Gastrocnemius medialis (tissue), 4 donors: ENCODE measurements around the gene PAXX. TPM values are rescaled to one million over a fixed set of nuclear protein-coding genes. Genes with fewer than 3 reads are reported as not detected.

Experiments
- ATAC-seq, 2 donors: fragments of 150-250 bp; one replicate each; pipeline ENCODE4 v1.9.1; 2016
- DNase-seq, 2 donors: peaks; one replicate each; pipeline ENCODE4 v3.0.0-alpha.2; 2019
- H3K27ac ChIP-seq, 4 donors: fragments of 200-600 bp; sonication (generic); 1 replicate in 1 of 4; 2 replicates in 3 of 4; pipeline ENCODE4 v1.5.1; 2016 to 2018; ENCODE audit warnings: mild to moderate bottlenecking in 2 of 4, moderate library complexity in 1 of 4
- H3K27me3 ChIP-seq, 3 donors: fragments of 200-600 bp; sonication (generic) in 2 of 3; 1 replicate in 1 of 3; 2 replicates in 2 of 3; pipeline versions ENCODE4 v1.5.1 to v1.6.0; 2016 to 2019; ENCODE audit warnings: mild to moderate bottlenecking in 1 of 3, moderate library complexity in 1 of 3
- H3K36me3 ChIP-seq, 2 donors: fragments of 200-600 bp; sonication (generic) in 1 of 2; one replicate each; pipeline ENCODE4 v1.5.1; 2017 to 2018
- H3K4me1 ChIP-seq, 2 donors: fragments of 200-600 bp; sonication (generic) in 1 of 2; one replicate each; pipeline ENCODE4 v1.5.1; 2016 to 2017; ENCODE audit warnings: mild to moderate bottlenecking in 2 of 2
- H3K4me3 ChIP-seq, 4 donors: fragments of 200-600 bp; sonication (generic) in 3 of 4; 1 replicate in 1 of 4; 2 replicates in 3 of 4; pipeline ENCODE4 v1.5.1; 2016 to 2019; ENCODE audit warnings: mild to moderate bottlenecking in 2 of 4
- H3K9me3 ChIP-seq, 3 donors: fragments of 200-600 bp; sonication (generic) in 2 of 3; 1 replicate in 1 of 3; 2 replicates in 2 of 3; pipeline ENCODE4 v1.5.1; 2016 to 2019
- CTCF ChIP-seq, 5 experiments: fragments of 450-650 bp in 3 of 5; fragments of 200-600 bp in 2 of 5; sonication (generic) in 2 of 5; IDR thresholded peaks in 4 of 5; conservative IDR thresholded peaks in 1 of 5; 1 replicate in 4 of 5; 2 replicates in 1 of 5; pipeline ENCODE4 v1.5.1; 2016 to 2019; ENCODE audit warnings: antibody characterized with exemption in 5 of 5, mild to moderate bottlenecking in 3 of 5, moderate library complexity in 3 of 5
- POLR2A ChIP-seq, 2 donors: fragments of 450-650 bp; IDR thresholded peaks; one replicate each; pipeline ENCODE4 v1.6.1; 2017; ENCODE audit warnings: antibody characterized with exemption in 2 of 2, mild to moderate bottlenecking in 2 of 2, moderate library complexity in 2 of 2
- in situ Hi-C, 4 donors: fragments of 200-750 bp; cut with MboI; loops; one replicate each; pipeline versions ENCODE4 v1.15.0 to v1.8.0; 2017; ENCODE audit warnings: low sequenced_read_pairs in 4 of 4
- intact Hi-C: fragments of 100-400 bp; cut with DNase I; formaldehyde crosslinking; loops from one replicate; pipeline ENCODE4 v1.15.1; 2023; ENCODE audit warnings: low total_unique reads
- total RNA-seq, 4 donors: library from RNA; depleted of rRNA; stranded (reverse); fragments of >200 nt; gene quantifications; one replicate each; pipeline versions ENCODE4 v1.1.0 to v1.2.3, GENCODE V29; 2016

The PAXX gene
- total RNA-seq, 4 donors from 2014 or later, result 10.8 to 15.6 (median 14.6) TPM

GRCh38 chr9:136969774-136970173 is 22.4 kb upstream of the PAXX start:
- ATAC-seq (no peak), DNase-seq (no peak)
- H3K9me3 ChIP-seq, result no peaks in the 10 kb centered on the region
- H3K36me3 ChIP-seq, result no peaks in the 10 kb centered on the region
- H3K4me1 ChIP-seq, result no peaks in the 10 kb centered on the region
- H3K4me3 ChIP-seq, result no peak overlapping the region
- in situ Hi-C loops, result no loop called here
- H3K27me3 ChIP-seq, result peaks cover 0 to 6% (median 0%) of the 10 kb centered on the region in 3 donors
- TF ChIP-seq POLR2A (IDR thresholded peaks at IDR 0.05) (no peak), CTCF (IDR thresholded peaks at IDR 0.05 in 4 of 5, conservative IDR thresholded peaks at IDR 0.05 in 1 of 5) (no peak)
- intact Hi-C loops, result no loop called here
- H3K27ac ChIP-seq, result no peak overlapping the region

GRCh38 chr9:136970361-136970760 is 21.9 kb upstream of the PAXX start:
- H3K4me1 ChIP-seq, result no peaks in the 10 kb centered on the region
- ATAC-seq (no peak), DNase-seq (no peak)
- intact Hi-C loops, result no loop called here
- in situ Hi-C loops, result no loop called here
- no peak overlapping the region for H3K27ac ChIP-seq
- H3K36me3 ChIP-seq, result no peaks in the 10 kb centered on the region
- no peak overlapping the region for H3K4me3 ChIP-seq
- peaks cover 0 to 6% (median 0%) of the 10 kb centered on the region in 3 donors for H3K27me3 ChIP-seq
- H3K9me3 ChIP-seq, result no peaks in the 10 kb centered on the region
- TF ChIP-seq POLR2A (IDR thresholded peaks at IDR 0.05), result no peak
- TF ChIP-seq CTCF (IDR thresholded peaks at IDR 0.05 in 4 of 5, conservative IDR thresholded peaks at IDR 0.05 in 1 of 5), result no peak

GRCh38 chr9:136971746-136972145 is 20.5 kb upstream of the PAXX start:
- no peak for TF ChIP-seq POLR2A (IDR thresholded peaks at IDR 0.05)
- Histone ChIP-seq H3K4me3 (no peak overlapping the region), H3K4me1 (no peaks in the 10 kb centered on the region), H3K27me3 (no peaks in the 10 kb centered on the region), H3K36me3 (no peaks in the 10 kb centered on the region), H3K27ac (no peak overlapping the region), H3K9me3 (no peaks in the 10 kb centered on the region)
- in situ Hi-C loops, result no loop called here
- ATAC-seq (no peak), DNase-seq (no peak)
- intact Hi-C loops, result no loop called here

GRCh38 chr9:136972335-136972734 is 19.9 kb upstream of the PAXX start:
- no peak for TF ChIP-seq POLR2A (IDR thresholded peaks at IDR 0.05)
- TF ChIP-seq CTCF (IDR thresholded peaks at IDR 0.05 in 4 of 5, conservative IDR thresholded peaks at IDR 0.05 in 1 of 5), result no peak
- no peak overlapping the region for H3K4me3 ChIP-seq
- in situ Hi-C loops (no loop called here), intact Hi-C loops (no loop called here)
- no peak for ATAC-seq
- H3K9me3 ChIP-seq, result no peaks in the 10 kb centered on the region
- no peaks in the 10 kb centered on the region for H3K4me1 ChIP-seq
- no peaks in the 10 kb centered on the region for H3K36me3 ChIP-seq
- DNase-seq, result no peak
- H3K27me3 ChIP-seq, result peaks cover 0 to 4% (median 3%) of the 10 kb centered on the region in 3 donors
- no peak overlapping the region for H3K27ac ChIP-seq

GRCh38 chr9:136972743-136973142 is 19.5 kb upstream of the PAXX start:
- Histone ChIP-seq H3K9me3 (no peaks in the 10 kb centered on the region), H3K27me3 (peaks cover 0 to 8% (median 7%) of the 10 kb centered on the region in 3 donors), H3K4me3 (no peak overlapping the region), H3K27ac (no peak overlapping the region), H3K4me1 (peaks cover 0 to 3% of the 10 kb centered on the region in 2 donors), H3K36me3 (no peaks in the 10 kb centered on the region)
- in situ Hi-C loops (no loop called here), intact Hi-C loops (no loop called here)
- no peak for ATAC-seq
- DNase-seq, result no peak
- TF ChIP-seq POLR2A (IDR thresholded peaks at IDR 0.05), result no peak
- TF ChIP-seq CTCF (IDR thresholded peaks at IDR 0.05 in 4 of 5, conservative IDR thresholded peaks at IDR 0.05 in 1 of 5), result no peak
